Fibroblast of the conjunctiva (primary cell): ENCODE measurements around the gene SLC16A8.

Experiments
- DNase-seq: peaks from one replicate; pipeline ENCODE4 v3.0.0-alpha.2; 2010; ENCODE audit warnings: low read depth

SLC16A8 gene

DNA sequence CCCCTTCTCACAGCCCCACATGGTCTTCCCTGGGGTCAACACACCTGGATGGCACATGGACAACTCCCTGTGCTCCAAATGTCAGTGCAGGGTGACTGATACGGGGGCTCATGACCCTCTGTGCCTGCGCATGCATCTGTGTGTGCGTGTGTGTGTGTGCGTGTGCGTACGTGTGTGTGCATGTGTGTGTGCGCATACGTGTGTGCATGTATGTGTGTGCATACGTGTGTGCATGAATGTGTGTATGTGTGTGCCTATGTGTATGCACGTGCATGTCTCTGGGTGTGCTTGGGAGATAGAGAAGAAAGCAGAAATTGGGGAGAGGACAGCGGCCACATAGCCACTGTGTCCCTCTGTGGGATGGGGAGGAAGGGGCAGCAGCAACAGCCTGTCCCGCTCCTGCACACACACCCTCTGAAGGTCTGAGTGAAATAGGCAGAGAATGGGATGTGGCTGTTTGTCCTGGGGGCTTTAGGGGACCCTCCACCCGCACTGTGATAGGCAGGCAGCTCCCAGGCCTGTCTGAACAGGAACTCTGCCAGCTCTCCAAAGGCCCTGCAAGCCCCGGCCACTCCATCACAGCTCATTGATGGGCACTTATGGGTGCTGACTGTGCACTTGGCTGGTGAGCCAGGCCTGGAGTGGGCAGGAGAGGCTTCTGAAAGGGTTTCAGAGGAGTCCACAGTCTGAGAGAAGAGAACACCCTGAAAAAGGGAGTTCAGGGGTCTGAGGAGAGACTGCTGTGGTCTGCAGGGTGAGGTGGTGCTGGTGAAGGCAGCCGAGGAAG lies 55.4 kb downstream of the SLC16A8 start:
- DNase-seq, result no peak
